ENCODE results near the gene PRKRA. TPM values are rescaled to one million over a fixed set of nuclear protein-coding genes. Genes with fewer than 3 reads are reported as not detected.
"Not testable (repeated sequence)": the region's sequence is repeated elsewhere in the genome, so short reads cannot be mapped to it uniquely, and the experiment has no call there.

PRKRA gene
- total and polyA plus RNA-seq, 7 experiments from 2014 or later = 40.8 to 113 (median 59.4) TPM

DNA sequence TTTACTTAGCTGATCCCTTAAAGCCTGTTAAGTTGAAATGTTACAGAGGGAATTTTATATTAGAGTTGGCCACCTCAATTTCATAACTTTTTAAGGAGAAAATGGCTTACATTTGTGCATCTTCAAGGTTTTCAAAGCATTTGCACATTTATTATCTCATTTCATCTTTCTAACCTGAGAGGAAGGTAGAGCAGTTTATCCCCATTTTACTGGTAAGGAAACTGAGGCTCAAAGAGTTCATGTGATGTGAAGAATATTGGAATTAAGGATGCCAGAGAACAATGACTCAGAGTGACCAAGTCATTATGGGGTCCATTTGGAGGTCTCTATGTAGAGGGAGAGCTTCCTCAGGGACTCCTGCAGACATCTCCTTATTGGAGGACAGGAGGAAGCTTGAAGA is 35.0 kb downstream of the PRKRA start:
- peaks cover 0 to 8% (median 0%) of the 10 kb centered on the region in 5 donors for H3K36me3 Mint-ChIP-seq
- no peaks in the 10 kb centered on the region for H3K9me3 Mint-ChIP-seq
- ChIA-PET CTCF (interaction anchor here (5.3 kb wide), 1 partner anchor 20 kb away, joined by 37 read pairs; no protein-coding TSS in a partner anchor), POLR2A (interaction anchor here (1.0 kb wide), 1 partner anchor 35 kb away, joined by 3 read pairs; the partner anchor contains the start of genes PJVK and PRKRA)
- Histone ChIP-seq H3K9me3 (ENCODE audit: control insufficient read depth in 2 of 3, low read length in 3 of 3) (no peaks in the 10 kb centered on the region), H3K4me1 (ENCODE audit: control insufficient read depth in 2 of 2, insufficient read depth in 2 of 2, low read length in 2 of 2) (peaks cover 6 to 7% of the 10 kb centered on the region in 2 donors), H3K36me3 (ENCODE audit: control insufficient read depth in 2 of 3, insufficient read depth in 3 of 3, low read length in 3 of 3) (no peaks in the 10 kb centered on the region), H3K4me3 (ENCODE audit: low read length) (no peak overlapping the region), H3K27ac (ENCODE audit: low read depth, low read length) (no peak overlapping the region), H3K27me3 (ENCODE audit: control insufficient read depth in 2 of 2, insufficient read depth in 2 of 2, low read length in 2 of 2) (no peaks in the 10 kb centered on the region)
- no peak overlapping the region for H3K4me3 Mint-ChIP-seq
- DNase-seq = no peak
- intact Hi-C loops (cut with micrococcal nuclease) = loop anchor here in 1 of 2 donors (10.0 kb wide), 1 partner anchor 221 kb away; the partner anchor contains the start of gene OSBPL6
- H3K4me1 Mint-ChIP-seq = peaks cover 5 to 61% (median 23%) of the 10 kb centered on the region in 7 donors
- no peaks in the 10 kb centered on the region for H3K27me3 Mint-ChIP-seq
- no peak for ATAC-seq
- H3K27ac Mint-ChIP-seq = no peak overlapping the region

DNA sequence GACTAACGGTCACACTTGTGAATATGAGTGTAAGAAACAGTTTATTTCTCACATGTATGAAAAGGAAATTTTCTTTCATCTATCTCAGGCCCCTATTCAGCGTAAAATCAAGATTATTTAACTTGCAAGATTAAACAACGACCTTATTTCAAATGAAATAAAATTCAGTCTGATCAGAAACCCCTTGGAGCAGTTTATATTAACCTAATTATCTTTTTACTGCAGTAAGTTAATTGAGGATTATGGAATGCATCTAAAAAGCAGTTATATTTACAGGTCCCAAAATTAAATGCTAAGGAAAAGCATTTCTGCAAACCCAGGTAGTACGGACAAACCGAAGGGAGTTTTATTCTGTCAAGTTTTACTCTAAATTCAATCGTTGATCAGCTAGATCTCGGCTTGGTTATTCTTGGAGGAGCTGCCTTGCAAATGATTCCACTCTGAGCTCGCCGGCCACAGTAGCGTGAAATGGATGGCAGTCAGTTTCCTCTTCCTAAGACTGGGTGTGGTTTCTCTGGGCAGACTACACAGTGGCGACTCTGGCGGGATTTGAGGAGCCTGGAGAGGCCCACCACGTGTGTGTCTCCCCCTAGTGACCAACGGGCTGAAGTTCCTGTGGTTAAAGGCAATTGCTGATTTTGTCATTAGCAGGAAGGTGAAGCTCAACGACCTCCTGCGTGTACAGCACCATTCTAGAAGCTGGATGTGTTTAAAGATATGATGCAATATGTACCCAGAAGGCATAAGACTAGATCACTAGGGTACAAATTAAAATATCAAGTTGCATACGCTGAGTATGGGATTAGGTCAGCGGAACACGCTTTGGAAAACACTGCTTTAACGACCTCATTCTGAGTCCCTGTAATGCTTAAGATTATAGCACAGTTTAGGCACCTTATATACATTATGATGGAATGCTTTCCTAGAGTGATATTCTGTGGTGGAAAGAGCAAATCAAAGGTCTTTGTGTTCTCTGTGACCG is 36.4 kb downstream of the PRKRA start:
- ChIA-PET POLR2A (interaction anchor here (1.1 to 2.7 kb wide), 4 partner anchors 29 to 302 kb away, joined by 3 to 31 read pairs (median 4); partner anchors contain the start of genes PJVK, PRKRA and RBM45), CTCF (interaction anchor here (0.6 to 5.3 kb wide), 13 partner anchors 9 to 1203 kb away, joined by 3 to 37 read pairs (median 4); partner anchors contain the start of genes PJVK and PRKRA)
- peak; percentile 86 for ATAC-seq
- H3K27me3 ChIP-seq (ENCODE audit: control insufficient read depth in 2 of 2, insufficient read depth in 2 of 2, low read length in 2 of 2) = no peaks in the 10 kb centered on the region
- no peaks in the 10 kb centered on the region for H3K9me3 ChIP-seq (ENCODE audit: control insufficient read depth in 2 of 3, low read length in 3 of 3)
- intact Hi-C loops (cut with micrococcal nuclease) = loop anchor here (1.0 to 10.0 kb wide), 10 partner anchors 10 to 1593 kb away; partner anchors contain the start of genes RBM45 (in 2 of the 2), CWC22 (in 1 of the 2) and OSBPL6 (in 1 of the 2)
- Mint-ChIP-seq H3K27ac (peak overlapping the region; percentile 85 to 99 (median 94)), H3K36me3 (peaks cover 0 to 3% (median 0%) of the 10 kb centered on the region in 5 donors), H3K9me3 (no peaks in the 10 kb centered on the region), H3K4me1 (peaks cover 5 to 58% (median 23%) of the 10 kb centered on the region in 7 donors), H3K4me3 (peak overlapping the region; percentile 83 to 98 (median 90)), H3K27me3 (peaks cover 0 to 3% (median 0%) of the 10 kb centered on the region in 5 donors)
- peak; percentile 50 to 77 (median 64) for DNase-seq
- H3K4me3 ChIP-seq (ENCODE audit: low read length) = peak overlapping the region; percentile 53
- peak overlapping the region; percentile 72 for H3K27ac ChIP-seq (ENCODE audit: low read depth, low read length)
- H3K36me3 ChIP-seq (ENCODE audit: control insufficient read depth in 2 of 3, insufficient read depth in 3 of 3, low read length in 3 of 3) = no peaks in the 10 kb centered on the region
- H3K4me1 ChIP-seq (ENCODE audit: control insufficient read depth in 2 of 2, insufficient read depth in 2 of 2, low read length in 2 of 2) = peaks cover 6 to 7% of the 10 kb centered on the region in 2 donors

- Mint-ChIP-seq H3K4me3 (peak overlapping the region; percentile 83 to 98 (median 90)), H3K4me1 (peaks cover 5 to 56% (median 23%) of the 10 kb centered on the region in 7 donors)
- CTCF ChIA-PET = interaction anchor here (0.6 to 5.3 kb wide), 7 partner anchors 9 to 302 kb away, joined by 3 to 37 read pairs (median 4); partner anchors contain the start of gene RBM45
Measured at GRCh38 chr2:178413472-178414265, 37.3 kb downstream of the PRKRA start.

DNA sequence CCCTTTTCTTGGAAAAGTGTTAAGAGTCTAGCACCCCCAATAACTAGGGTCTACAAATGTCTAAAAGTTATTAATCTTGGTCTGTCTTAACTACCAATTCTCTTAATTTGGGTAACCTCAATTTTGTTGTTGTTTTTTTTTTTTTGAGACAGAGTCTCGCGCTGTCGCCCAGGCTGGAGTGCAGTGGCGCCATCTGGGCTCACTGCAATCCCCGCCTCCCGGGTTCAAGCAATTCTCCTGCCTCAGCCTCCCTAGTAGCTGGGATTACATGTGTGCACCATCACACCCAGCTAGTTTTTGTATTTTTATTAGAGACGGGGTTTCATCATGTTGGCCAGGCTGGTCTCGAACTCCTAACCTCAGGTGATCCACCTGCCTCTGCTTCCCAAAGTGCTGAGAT is 38.5 kb downstream of the PRKRA start:
- H3K27me3 ChIP-seq (ENCODE audit: control insufficient read depth in 2 of 2, insufficient read depth in 2 of 2, low read length in 2 of 2); H3K36me3 ChIP-seq (ENCODE audit: control insufficient read depth in 2 of 3, insufficient read depth in 3 of 3, low read length in 3 of 3); H3K36me3 Mint-ChIP-seq; H3K27me3 Mint-ChIP-seq; H3K27ac ChIP-seq (ENCODE audit: low read depth, low read length); H3K4me3 ChIP-seq (ENCODE audit: low read length); H3K4me1 ChIP-seq (ENCODE audit: control insufficient read depth in 2 of 2, insufficient read depth in 2 of 2, low read length in 2 of 2); ATAC-seq; DNase-seq; H3K9me3 ChIP-seq (ENCODE audit: control insufficient read depth in 2 of 3, low read length in 3 of 3); H3K9me3 Mint-ChIP-seq: not testable (repeated sequence)
- intact Hi-C loops (cut with micrococcal nuclease) = loop anchor here (2.0 to 10.0 kb wide), 5 partner anchors 218 to 1595 kb away; partner anchors contain the start of genes CWC22 (in 1 of the 2) and OSBPL6 (in 1 of the 2)
- ChIA-PET CTCF (interaction anchor here (0.6 to 5.3 kb wide), 3 partner anchors 9 to 301 kb away, joined by 3 to 37 read pairs (median 4); partner anchors contain the start of gene RBM45), POLR2A (interaction anchor here (0.8 to 2.7 kb wide), 2 partner anchors 38 to 214 kb away, joined by 3 to 31 read pairs; partner anchors contain the start of genes PJVK and PRKRA)
- Mint-ChIP-seq H3K27ac (peak overlapping the region in 3 of 9 donors; percentile 95 to 99 (median 98)), H3K4me1 (peaks cover 5 to 51% (median 23%) of the 10 kb centered on the region in 7 donors), H3K4me3 (peak overlapping the region in 8 of 10 donors; percentile 14 to 95 (median 89))

More at GRCh38 chr2:178413472-178414265, 37.3 kb downstream of the PRKRA start:
- Mint-ChIP-seq H3K27ac (peak overlapping the region; percentile 85 to 99 (median 94)), H3K9me3 (no peaks in the 10 kb centered on the region), H3K36me3 (peaks cover 0 to 1% (median 0%) of the 10 kb centered on the region in 5 donors), H3K27me3 (peaks cover 0 to 3% (median 0%) of the 10 kb centered on the region in 5 donors)
- peak overlapping the region; percentile 53 for H3K4me3 ChIP-seq (ENCODE audit: low read length)
- peaks cover 6 to 7% of the 10 kb centered on the region in 2 donors for H3K4me1 ChIP-seq (ENCODE audit: control insufficient read depth in 2 of 2, insufficient read depth in 2 of 2, low read length in 2 of 2)
- peak overlapping the region; percentile 72 for H3K27ac ChIP-seq (ENCODE audit: low read depth, low read length)
- ATAC-seq (peak; percentile 85), DNase-seq (peak; percentile 57 to 75 (median 69))
- POLR2A ChIA-PET = interaction anchor here (1.0 to 2.7 kb wide), 4 partner anchors 9 to 109 kb away, joined by 3 to 31 read pairs (median 4); partner anchors contain the start of genes PJVK and PRKRA
- no peaks in the 10 kb centered on the region for H3K27me3 ChIP-seq (ENCODE audit: control insufficient read depth in 2 of 2, insufficient read depth in 2 of 2, low read length in 2 of 2)
- H3K36me3 ChIP-seq (ENCODE audit: control insufficient read depth in 2 of 3, insufficient read depth in 3 of 3, low read length in 3 of 3) = no peaks in the 10 kb centered on the region
- intact Hi-C loops (cut with micrococcal nuclease) = loop anchor here (1.0 to 10.0 kb wide), 12 partner anchors 9 to 1594 kb away; partner anchors contain the start of genes FKBP7 (in 2 of the 2), RBM45 (in 2 of the 2), CWC22 (in 1 of the 2) and OSBPL6 (in 1 of the 2)
- no peaks in the 10 kb centered on the region for H3K9me3 ChIP-seq (ENCODE audit: control insufficient read depth in 2 of 3, low read length in 3 of 3)

DNA sequence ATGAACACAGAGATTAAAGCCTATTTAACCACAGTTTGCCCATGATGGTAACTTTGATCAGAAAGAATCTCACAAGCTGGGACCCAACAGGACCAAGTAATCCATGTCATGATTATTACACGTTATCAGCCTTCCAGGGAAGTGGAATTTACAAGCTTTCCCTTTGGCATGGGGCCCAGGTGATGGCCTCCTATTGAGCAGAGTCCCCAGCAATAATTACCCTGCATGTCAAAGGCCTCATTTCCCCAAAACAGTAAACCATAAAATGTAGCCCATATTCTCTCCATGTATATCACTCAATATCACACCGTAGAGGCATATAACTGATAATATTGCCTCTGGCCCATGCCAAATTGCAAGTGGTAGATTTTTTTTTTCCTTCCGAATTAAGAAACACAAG is 38.9 kb downstream of the PRKRA start:
- H3K4me3 Mint-ChIP-seq = peak overlapping the region in 2 of 10 donors; percentile 15 to 35
- peaks cover 0 to 3% (median 0%) of the 10 kb centered on the region in 5 donors for H3K27me3 Mint-ChIP-seq
- ATAC-seq (no peak), DNase-seq (no peak)
- Histone ChIP-seq H3K9me3 (ENCODE audit: control insufficient read depth in 2 of 3, low read length in 3 of 3) (no peaks in the 10 kb centered on the region), H3K36me3 (ENCODE audit: control insufficient read depth in 2 of 3, insufficient read depth in 3 of 3, low read length in 3 of 3) (no peaks in the 10 kb centered on the region), H3K4me3 (ENCODE audit: low read length) (no peak overlapping the region), H3K27me3 (ENCODE audit: control insufficient read depth in 2 of 2, insufficient read depth in 2 of 2, low read length in 2 of 2) (no peaks in the 10 kb centered on the region), H3K27ac (ENCODE audit: low read depth, low read length) (no peak overlapping the region), H3K4me1 (ENCODE audit: control insufficient read depth in 2 of 2, insufficient read depth in 2 of 2, low read length in 2 of 2) (peaks cover 6 to 7% of the 10 kb centered on the region in 2 donors)
- intact Hi-C loops (cut with micrococcal nuclease) = loop anchor here (2.0 to 10.0 kb wide), 5 partner anchors 217 to 1595 kb away; partner anchors contain the start of genes CWC22 (in 1 of the 2) and OSBPL6 (in 1 of the 2)
- no peaks in the 10 kb centered on the region for H3K9me3 Mint-ChIP-seq
- ChIA-PET CTCF (interaction anchor here (0.6 to 5.3 kb wide), 2 partner anchors 9 to 16 kb away, joined by 4 to 37 read pairs; no protein-coding TSS in a partner anchor), POLR2A (interaction anchor here (0.8 kb wide), 1 partner anchor 214 kb away, joined by 3 read pairs; no protein-coding TSS in a partner anchor)
- peaks cover 0 to 1% (median 0%) of the 10 kb centered on the region in 5 donors for H3K36me3 Mint-ChIP-seq
- peak overlapping the region in 2 of 9 donors; percentile 12 to 13 for H3K27ac Mint-ChIP-seq
- H3K4me1 Mint-ChIP-seq = peaks cover 5 to 49% (median 23%) of the 10 kb centered on the region in 7 donors
